ENCODE results near the gene MPPED1.

The MPPED1 gene

GRCh38 chr22:43505896-43506295, 94.1 kb downstream of the MPPED1 start:
- DNase-seq (ENCODE audit: low read depth) = no peak
- no peak for TF ChIP-seq CTCF (conservative IDR thresholded peaks at IDR 0.05; ENCODE audit: control insufficient read depth, insufficient read depth, low read depth, low read length)
- H3K4me3 ChIP-seq (ENCODE audit: control insufficient read depth, low read depth, low read length) = no peak overlapping the region

- no peak for DNase-seq (ENCODE audit: low read depth)
- H3K4me3 ChIP-seq (ENCODE audit: control insufficient read depth, low read depth, low read length) = no peak overlapping the region
- TF ChIP-seq CTCF (conservative IDR thresholded peaks at IDR 0.05; ENCODE audit: control insufficient read depth, insufficient read depth, low read depth, low read length) = no peak
Measured at GRCh38 chr22:43506487-43506886, 94.7 kb downstream of the MPPED1 start.

- TF ChIP-seq CTCF (conservative IDR thresholded peaks at IDR 0.05; ENCODE audit: control insufficient read depth, insufficient read depth, low read depth, low read length) = no peak
- no peak overlapping the region for H3K4me3 ChIP-seq (ENCODE audit: control insufficient read depth, low read depth, low read length)
- no peak for DNase-seq (ENCODE audit: low read depth)
Measured at GRCh38 chr22:43507235-43507634, 95.4 kb downstream of the MPPED1 start.

GRCh38 chr22:43508489-43508888, 96.7 kb downstream of the MPPED1 start:
- no peak for TF ChIP-seq CTCF (conservative IDR thresholded peaks at IDR 0.05; ENCODE audit: control insufficient read depth, insufficient read depth, low read depth, low read length)
- DNase-seq (ENCODE audit: low read depth) = no peak
- H3K4me3 ChIP-seq (ENCODE audit: control insufficient read depth, low read depth, low read length) = no peak overlapping the region

GRCh38 chr22:43509337-43509736, 97.5 kb downstream of the MPPED1 start:
- H3K4me3 ChIP-seq (ENCODE audit: control insufficient read depth, low read depth, low read length) = no peak overlapping the region
- no peak for TF ChIP-seq CTCF (conservative IDR thresholded peaks at IDR 0.05; ENCODE audit: control insufficient read depth, insufficient read depth, low read depth, low read length)
- DNase-seq (ENCODE audit: low read depth) = no peak

- DNase-seq (ENCODE audit: low read depth) = no peak
- H3K4me3 ChIP-seq (ENCODE audit: control insufficient read depth, low read depth, low read length) = no peak overlapping the region
- TF ChIP-seq CTCF (conservative IDR thresholded peaks at IDR 0.05; ENCODE audit: control insufficient read depth, insufficient read depth, low read depth, low read length) = no peak
Measured at GRCh38 chr22:43510281-43511070, 98.7 kb downstream of the MPPED1 start.

All from fibroblast of mammary gland (primary cell).